GM19372 (cell line): ENCODE results near the gene NRF1.
A peak's percentile ranks its signal among the peaks of the same experiment; 100 is the strongest.
"Not testable (repeated sequence)": the region's sequence is repeated elsewhere in the genome, so short reads cannot be mapped to it uniquely, and the experiment has no call there.

Source experiments
- ATAC-seq: cut with Tn5 transposase; IDR thresholded peaks from one replicate; pipeline ENCODE4 v1.9.1; 2021; ENCODE audit warnings: mild to moderate bottlenecking, low read depth, moderate library complexity; ENCODE audit not compliant: unreplicated experiment

Gene NRF1

DNA sequence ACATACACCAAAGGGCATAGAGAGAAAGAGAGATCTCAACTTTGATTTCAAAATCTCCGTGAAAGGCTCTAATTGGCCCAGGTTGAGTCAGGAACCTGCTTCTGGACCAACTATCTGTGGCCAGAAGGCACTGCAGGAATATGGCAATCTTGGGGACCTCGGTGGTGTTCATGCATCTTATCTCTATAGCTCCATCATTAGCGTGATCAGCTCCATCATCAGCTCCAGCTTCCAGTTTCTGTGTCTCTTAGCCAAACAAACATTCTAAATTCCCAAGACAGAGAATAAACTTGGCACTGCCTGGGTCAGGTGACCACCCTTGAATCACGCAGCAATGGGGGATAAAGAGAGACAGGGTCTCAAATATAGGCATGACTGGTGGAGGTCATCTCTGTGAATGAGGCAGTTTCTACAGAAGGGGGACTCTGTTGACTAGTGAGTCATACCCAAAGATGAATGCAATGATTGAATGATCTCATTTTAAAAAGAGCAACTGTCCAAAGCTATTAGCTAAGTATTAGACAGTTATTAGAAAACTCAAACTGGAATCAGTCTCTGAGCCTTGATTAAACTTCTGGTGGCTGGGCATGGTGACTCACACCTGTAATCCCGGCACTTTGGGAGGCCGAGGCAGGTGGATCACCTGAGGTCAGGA is 5.4 kb upstream of the NRF1 start:
- ATAC-seq = no peak

DNA sequence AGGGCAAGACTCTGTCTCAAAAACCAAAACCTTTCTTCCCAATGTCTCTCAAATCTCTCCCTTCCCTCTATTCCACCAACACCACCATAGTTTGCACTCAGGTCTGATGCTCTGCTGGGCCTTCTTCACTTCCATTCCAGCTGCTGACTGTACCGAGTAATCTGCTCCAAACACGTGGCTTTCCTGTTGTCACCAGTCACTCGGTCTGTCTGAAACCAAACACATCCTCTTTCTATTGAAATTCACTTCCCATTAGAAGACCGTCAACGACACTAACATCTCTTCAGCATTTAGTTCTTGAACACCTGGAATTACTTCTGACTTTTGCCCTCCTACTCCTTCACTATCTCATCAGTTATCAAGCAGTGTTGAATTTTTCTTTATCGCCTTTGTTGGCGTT is 4.7 kb upstream of the NRF1 start:
- no peak for ATAC-seq

DNA sequence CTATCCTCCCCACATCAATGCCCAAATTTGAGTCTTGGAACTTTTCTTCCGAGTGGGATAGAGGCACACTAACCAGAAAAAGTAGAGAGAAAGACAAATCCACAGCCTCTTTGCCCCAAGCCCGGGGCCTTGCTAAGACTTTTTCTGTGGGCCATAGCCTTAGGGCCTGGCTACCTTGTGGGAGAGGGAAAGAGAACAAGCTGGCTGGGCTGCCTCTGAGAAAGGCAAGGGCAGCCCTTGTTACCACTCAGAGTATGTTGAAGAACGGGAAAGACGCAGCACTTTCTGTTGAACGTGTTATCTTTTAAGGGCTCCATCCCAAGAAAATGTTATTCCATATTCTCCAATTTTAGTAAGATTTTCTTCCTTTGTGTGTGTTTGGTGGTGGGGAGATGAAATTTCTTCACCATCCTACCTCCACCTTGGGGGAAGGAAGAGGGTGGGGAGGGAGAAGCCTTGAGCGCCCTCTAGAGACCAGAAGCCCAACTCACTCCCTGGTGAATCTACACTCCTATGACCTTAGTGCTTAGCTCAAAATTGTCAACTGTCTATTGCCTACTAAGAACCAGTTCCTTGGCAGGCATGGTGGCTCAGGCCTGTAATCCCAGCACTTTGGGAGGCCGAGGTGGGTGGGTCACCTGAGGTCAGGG is 3.9 kb upstream of the NRF1 start:
- ATAC-seq = no peak

DNA sequence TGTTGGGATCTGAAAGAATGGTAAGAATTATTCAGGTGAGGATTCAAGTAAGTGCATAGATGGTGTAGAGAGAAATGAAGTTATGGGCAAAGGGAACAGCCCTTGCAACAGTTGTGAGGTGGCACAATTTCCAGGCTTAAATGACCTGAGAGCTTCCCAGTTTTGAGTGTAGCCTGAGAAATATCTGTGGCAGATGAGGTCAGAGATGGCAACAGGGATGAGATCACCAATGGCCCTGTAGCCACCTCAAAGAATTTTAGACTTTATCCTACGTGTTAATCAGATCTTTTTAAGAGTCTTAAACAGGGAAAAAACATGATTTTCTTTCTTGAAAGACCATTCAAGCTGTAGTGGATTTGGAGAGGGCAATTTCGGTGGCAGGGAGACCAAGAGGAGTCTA is 1.9 kb upstream of the NRF1 start:
- ATAC-seq = no peak

DNA sequence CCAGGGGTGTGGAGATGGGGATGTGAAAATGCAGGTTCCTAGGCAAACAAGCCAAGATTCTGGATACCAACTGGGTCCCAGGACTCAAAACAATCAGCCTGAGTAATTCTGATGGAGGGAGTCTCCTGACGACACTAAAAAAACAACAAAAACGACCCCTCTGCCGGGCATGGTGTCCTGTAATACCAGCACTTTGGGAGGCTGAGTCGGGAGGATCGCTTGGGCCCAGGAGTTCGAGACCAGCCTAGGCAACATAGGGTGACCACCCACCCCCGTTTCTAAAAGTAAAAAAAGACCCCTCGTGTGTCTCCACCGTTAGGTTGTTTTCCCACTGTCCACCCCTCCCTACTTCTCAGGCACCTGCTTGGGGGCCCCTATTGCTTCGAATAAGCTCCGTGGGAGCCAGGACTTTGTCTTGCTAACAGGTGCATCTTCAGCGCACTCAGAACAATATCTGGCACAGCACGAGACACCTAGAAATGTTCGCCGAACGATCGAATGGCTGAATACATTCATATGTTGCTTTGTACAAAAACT is 743 bp upstream of the NRF1 start:
- ATAC-seq = no peak

DNA sequence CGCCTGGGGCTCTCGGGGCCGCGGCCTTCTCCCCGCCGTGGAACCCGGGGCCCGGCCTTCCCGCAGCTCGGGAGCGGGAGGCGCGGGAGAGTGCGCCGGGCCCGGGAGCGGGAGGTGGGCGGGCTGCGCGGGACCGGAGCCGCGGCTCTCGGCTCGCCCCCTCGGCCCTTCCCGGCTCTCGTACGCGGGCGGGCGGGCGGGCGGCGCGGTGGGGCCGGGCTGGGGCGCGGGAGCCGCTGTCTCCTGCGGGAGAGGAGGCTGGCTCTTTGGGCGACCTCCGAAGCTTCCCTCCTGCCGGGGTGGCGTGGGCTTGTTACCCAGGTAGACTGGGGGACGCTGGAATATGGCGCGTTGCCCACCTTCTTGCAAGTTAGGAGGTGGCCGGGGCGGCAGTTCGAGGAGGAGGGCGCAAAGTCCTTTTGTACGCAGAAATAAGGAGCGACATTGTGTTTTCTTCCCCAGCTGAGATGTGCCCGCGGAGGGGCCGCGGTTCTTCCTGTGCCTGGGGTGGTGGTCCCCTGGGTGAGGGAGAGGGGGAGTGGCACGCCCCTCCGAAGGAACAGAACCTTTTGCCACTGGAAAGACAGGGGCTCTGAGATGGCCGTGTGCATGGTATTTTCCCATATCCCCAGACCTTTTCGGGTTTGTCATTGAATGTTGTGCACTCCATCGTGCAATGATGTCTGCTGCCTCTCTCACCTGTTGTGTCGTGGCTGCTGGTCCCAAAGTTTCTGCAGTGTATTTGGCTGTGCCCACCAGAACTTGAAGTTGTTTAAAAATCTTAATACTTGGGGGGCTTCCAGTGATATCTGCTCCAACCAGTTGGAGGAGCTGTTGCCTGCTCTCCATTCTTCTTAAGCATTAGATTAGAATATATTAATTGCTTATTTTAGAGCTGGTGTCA is 844 bp downstream of the NRF1 start:
- ATAC-seq = no peak

DNA sequence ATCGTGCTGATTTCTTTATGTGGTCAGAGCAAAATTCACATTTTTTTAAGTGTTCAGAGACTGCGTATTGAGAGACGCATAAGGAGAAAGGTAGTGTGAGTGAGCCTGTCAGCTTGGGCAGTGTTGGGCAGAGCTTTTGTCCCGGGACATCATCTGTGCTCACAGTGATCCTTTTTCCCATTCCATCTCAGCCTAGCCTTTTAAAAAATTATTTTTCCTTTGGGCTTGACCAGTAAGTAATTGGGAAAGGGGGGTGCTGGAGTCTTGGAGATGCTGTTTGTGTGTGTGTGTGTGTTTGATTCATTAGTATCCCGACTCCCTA is 1.5 kb downstream of the NRF1 start:
- no peak for ATAC-seq

DNA sequence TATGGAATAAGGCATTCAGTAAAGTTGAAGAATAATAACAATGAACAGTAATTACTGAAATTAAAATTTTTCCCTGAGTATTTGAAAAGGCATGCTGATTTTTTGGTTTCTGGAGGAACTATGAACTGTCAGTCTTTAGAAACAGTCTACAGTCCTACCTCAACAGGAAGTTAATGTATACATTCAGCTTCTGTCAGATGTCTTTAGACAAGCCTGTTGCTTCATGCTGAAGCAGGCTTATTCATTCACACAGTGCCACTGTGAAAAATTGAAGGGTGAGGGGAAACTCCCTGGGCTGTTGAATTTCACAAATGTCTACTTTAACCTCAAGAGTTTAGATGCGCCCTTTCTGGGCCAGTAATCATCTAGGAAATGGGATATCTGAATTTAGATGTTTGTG is 3.5 kb downstream of the NRF1 start:
- ATAC-seq = peak; percentile 25

DNA sequence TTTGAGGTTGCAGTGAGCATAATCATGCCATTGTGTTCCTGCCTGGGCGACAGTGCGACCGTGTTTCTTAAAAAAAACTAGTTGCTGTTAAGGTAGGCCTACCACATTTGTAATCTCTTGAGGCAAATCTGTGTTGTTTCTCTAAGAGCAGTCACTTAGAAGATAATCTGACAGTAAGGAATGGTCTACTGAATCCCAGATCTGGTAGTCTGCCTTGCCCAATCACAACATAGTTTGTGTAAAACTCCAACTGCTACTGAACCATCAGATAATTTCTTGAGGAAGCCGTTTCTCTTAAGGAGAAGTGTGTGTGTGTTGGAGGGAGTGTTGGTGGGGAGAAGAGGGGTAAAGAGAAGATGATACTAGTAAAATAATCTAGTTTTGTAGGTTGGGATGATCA is 5.0 kb downstream of the NRF1 start:
- no peak for ATAC-seq

DNA sequence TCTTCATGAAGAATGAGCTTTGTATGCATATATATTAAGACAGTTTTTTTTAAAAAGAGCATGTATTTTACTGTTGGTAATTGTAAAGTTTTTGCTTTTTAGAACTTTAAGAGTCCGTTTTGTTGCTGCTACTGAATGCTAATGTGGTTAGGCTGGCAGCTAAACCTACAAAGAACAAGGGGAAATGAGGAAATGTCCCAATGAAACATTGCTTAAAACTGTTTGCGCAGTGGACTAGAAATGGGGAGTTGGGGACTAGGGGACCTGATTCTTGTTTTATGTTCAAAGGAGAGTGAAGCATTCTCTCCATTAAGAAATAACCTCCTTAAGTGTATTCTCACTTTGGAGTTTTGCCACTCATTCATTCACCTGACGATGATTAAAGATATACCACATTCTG is 5.7 kb downstream of the NRF1 start:
- ATAC-seq = no peak

DNA sequence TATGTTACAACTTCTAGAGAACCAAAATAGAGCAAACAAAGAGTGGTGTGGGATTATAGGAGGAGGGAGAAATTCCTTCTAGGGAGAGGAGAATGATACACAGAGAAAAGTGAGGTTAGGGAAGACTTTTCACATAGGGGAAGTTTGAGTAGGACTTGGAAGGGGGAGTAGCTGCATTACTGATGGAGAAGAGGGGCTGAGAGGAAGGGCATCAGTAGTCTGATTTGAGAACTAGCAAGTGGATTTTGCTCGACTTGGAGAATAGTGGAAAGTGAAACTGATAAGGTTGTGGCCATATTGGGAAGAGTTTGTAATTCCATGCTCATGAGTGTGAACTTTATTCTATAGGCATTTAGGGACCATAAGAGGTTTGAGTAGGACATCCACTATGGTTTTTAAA is 6.1 kb downstream of the NRF1 start:
- no peak for ATAC-seq

DNA sequence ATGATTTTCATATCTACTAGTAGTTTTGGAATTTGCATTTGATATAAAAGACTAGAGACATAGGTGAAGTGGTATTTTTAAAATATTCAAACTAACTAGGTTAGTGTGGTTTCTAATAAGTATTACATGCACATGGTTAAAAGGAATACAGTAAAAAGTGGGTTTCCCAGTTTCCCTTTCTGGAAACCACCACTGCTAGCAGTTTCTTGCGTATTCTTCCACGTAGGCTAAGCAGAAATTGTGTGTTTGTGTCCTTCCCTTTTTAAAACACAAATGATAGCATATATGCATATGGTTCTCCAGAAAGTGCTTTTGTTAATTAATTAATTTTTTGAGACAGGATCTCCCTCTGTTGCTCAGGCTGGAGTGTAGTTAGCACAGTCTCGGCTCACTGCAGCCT is 15.4 kb downstream of the NRF1 start:
- ATAC-seq = no peak

DNA sequence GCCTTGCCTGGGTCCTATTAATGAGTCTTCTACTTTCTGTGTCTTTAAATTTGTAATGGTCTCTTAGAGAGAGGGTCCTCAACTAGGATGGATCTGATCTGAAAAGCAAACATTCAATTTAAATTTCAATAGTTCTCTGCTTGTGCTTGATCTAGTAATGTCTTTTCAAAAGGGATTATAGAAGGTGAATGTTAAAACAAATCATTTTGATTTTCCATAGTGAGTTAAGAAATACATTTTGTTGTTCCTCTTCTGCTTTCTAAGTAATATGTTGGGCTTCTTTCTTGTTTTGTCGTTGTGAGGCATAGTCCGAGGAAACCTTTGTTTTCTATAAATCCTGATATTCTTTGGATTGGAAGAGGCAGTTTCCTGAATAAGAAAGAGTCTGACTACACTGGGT is 18.8 kb downstream of the NRF1 start:
- ATAC-seq = no peak

DNA sequence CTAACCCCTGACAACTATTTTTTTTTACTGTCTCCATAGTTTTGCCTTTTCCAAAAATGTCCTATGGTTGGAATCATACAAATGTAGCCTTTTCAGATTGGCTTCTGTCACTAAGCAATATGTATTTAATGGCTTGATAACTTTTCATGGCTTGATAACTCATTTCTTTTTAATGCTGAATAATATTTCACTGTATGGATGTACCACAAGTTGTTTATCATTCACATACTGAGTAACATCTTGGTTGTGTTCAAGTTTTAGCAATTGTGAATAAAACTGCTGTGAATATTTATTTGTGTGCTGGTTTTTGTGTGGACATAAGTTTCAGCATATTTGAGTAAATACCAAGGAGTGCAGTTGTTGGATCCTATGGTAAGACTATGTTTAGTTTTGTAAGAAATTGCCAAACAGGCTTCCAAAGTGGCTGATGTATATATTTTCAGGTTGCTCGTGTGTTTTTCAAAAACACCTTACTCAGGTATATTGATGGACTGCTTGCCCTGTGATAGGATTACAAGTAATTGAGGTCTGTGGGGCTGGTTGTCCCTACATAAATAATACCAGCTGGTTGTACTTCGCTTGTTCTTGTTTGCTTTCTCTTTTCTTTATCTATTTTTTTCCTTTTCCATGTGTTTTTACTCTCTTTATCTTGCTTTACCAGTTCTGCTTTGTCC is 23.0 kb downstream of the NRF1 start:
- no peak for ATAC-seq

DNA sequence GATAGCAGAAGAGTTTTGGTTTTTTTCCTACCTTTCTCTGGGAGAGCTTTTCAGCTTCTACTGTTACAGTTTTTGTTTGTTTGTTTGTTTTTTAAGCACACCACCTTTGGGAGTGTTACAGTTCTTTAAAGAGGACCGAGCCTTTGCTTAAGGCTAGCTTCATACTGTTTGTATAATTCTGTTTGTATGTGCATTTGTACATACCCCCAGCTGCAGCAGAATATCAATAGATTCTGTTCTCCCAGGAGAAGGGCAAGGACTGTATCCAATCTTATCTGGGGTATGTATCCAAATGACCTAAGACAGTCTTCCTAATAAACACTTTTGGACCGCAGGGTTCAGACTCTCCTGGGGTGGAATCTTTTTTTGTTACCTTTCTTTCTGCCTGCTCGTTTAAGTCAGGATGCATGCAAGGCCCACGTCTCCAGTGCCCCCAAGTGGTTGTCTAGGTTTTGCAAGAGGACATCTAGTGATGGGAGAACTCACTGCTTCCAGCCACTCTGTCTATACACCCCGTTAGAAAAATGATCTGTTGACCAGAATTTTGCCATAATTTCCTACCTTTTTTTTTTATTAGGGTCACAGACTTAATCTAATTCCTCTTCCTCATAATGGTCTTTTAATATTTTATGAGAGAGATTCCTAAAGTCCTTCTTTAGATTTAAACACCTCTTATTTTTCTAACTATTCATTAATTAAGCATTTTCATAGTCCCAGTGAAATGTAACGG is 23.9 kb downstream of the NRF1 start:
- no peak for ATAC-seq

DNA sequence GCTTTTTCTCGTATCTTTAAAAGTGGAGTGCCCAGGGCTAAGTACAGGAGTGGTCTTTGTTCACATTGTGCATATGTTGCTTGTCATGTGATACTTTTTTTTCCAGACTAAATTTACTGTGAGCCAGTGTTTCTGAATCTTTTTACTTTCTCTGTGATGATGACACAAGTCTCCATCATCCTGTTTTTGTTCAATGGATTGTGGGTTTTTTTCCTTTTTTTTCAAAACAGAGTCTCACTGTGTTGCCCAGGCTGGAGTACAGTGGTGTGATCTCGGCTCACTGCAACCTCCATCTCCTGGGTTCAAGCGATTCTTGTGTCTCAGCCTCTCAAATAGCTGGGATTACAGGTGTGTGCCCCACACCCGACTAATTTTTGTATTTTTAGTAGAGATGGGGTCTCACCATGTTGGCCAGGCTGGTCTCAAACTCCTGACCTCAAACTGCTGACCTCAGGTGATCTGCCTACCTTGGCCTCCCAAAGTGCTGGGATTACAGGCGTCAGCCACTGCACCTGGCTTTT is 24.6 kb downstream of the NRF1 start:
- ATAC-seq = not testable (repeated sequence)

DNA sequence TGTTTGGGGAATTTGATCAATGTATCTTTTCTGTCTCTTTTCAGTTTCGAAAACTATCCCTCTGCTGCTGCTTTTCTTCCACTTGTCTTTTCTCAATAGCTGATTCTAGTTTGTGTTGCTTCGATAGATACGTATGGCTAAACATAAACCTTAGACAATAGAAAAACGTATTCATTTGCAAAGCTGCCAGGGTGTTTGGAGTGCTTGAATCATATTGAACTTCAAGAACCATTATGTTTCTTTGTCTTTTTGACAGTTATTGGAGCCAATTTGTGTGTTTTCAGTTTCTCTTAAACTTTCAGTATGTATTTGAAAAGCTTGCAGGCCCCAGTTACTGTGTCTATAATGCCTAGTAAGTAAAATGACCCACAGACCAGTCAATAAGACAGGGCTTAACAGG is 25.1 kb downstream of the NRF1 start:
- no peak for ATAC-seq

DNA sequence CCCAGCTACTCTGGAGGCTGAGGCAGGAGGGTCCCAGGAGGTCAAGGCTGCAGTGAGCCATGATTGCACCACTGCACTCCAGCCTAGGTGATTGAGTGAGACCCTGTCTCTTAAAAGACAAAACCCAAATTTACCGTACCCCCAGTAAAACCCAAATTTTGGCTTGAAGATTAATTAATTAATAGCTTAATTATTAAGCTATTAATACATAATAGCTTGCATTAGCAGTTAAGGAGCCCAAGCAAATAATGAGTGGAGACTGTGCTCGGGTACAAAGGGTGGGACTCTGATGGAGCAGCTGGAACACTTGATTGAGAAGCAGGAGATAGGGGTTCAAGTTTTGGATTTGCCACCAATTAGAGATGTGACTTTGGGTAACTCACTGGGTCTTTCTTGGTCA is 28.9 kb downstream of the NRF1 start:
- no peak for ATAC-seq

DNA sequence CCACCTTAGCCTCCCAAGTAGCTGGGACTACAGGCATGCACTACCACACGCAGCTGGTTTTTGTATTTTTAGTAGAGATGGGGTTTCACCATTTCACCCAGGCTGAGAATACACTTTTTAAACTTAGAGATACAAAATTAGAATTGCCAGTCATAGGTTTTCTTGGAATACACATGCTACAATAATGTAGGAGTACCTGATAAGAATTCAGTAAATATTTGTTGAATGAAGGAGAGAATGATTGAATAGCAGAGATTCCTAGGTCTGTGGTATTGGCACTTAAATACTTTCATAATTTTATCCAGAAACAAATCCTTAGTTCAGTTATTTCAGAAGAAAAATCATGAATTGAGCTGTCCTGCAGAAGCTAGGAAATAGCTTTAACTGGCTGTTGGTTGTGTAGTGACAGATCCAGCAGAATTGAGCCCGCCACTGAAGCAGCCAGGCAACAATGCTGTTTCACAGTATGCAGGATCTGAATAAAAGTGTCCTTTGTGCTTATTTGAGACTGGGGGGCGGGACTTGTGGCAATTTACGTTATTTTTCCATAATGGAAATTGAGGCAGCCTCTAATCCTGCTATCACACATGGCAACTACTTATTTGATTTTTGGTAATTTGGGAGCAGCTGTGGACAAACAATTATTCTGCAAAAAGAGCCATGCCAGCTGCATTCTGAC is 31.5 kb downstream of the NRF1 start:
- ATAC-seq = no peak
